CD4-positive, alpha-beta T cell treated with Interferon gamma for 1 hour (primary cell): ENCODE results near the gene ACTN3.

Experiments used
- DNase-seq: peaks from one replicate; pipeline ENCODE4 v3.0.0-alpha.2; 2020

Gene ACTN3

GRCh38 chr11:66545701-66546367 lies 869 bp upstream of the ACTN3 start, which contains the start of gene ZDHHC24:
Gene ZDHHC24 (minus strand): TSS chr11:66546048. CDS start chr11:66546003, 45 bp downstream.
- DNase-seq = peak; percentile 89

- DNase-seq = no peak
Observed at GRCh38 chr11:66546966-66547661, 411 bp downstream of the ACTN3 start.

DNA sequence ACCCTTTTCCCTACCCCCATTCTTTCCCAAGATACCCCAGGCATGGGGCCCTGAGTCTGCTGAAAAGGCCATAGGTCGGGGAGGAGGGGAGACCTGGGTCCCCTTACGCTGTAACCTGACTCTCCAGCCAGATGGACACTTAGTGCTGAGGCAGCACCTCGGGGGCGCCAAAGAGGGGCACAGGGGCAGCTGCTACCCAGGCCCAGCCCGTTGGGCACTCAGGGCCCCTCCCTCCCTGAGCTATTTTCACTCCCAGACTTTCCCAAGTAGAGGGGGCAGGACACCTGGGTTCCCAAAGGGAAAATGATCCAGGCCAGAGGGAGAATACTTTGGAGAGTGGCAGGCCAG lies 933 bp downstream of the ACTN3 start:
- DNase-seq = no peak

- no peak for DNase-seq
Observed at GRCh38 chr11:66548041-66548440, 1.3 kb downstream of the ACTN3 start.

GRCh38 chr11:66548774-66549630 lies 2.3 kb downstream of the ACTN3 start:
- no peak for DNase-seq

DNA sequence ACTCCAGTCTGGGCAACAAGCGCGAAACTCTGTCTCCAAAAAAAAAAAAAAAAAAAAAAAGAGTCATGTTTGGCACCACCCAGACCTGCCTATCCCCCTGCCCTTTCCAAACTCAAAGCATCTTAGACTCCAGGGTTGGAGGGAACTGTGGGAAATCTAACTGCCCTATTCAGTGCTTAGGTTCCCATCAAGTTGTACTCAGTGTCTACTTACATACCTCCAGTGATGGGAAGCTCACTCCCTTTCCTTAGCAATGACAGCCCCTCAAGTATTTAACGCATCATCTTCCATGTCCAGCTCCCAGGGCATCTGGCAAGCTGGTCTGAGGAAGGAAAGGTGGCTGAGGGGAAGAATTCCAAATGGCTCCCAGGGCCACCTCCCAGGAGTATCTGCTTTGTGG lies 3.0 kb downstream of the ACTN3 start:
- no peak for DNase-seq

DNA sequence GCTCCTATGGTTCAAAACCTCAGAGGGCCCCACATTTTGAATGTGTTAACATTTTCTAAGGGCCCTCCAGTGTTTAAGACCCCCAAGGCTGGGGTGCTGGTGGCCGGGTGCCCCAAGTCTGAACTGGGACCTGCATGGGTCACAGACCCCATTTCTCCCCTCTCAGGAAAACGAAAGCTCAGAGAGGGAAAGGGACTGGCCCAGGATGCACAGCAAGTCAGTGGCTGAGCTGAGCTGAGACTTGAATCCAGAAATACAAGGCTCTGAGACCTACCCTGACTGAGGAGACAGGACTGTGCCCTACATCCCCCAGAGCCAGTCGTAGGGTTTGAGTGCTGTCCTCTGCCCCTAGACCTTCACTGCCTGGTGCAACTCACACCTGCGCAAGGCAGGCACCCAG lies 4.2 kb downstream of the ACTN3 start:
- DNase-seq = no peak

DNA sequence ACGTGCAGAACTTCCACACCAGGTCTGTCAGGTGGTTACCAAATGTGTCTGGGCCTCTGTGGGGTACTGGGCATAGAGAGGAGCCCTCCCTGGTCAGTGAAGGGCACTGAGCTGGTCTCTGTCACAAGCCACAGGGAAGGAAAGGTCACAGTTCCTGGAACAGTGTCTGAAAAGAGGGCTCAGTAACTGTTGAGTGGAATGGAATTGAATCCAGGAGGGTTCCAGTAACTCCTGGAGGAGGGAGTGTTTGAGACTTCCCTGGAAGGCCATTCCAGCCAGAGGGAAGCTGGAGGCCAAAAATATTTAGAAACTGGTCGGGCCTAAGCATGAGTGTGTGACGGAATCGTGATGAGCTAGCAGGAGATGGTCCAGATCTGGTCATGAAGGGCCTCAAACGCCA lies 7.9 kb downstream of the ACTN3 start:
- DNase-seq = no peak

DNA sequence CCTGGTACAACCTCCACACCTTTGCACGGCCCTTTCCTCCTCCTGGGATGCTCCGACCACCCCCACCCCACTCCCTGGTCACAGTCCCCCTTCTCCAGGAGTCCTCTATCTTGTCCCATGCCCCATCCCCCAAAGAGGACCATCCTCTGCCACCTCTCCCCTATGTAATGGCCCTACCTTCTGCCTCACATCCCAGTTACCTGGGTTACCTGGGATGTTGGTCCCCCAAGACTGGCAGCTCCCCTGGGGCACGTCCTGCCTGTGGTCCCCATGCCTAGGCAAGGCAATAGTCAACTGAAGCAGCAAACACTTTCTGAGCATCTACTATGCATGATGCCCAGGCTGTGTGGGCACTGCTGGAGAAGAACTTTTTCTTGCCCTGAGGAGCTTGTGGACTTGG lies 8.7 kb downstream of the ACTN3 start:
- DNase-seq = no peak

- DNase-seq = no peak
Observed at GRCh38 chr11:66556086-66556485, 9.4 kb downstream of the ACTN3 start.

DNA sequence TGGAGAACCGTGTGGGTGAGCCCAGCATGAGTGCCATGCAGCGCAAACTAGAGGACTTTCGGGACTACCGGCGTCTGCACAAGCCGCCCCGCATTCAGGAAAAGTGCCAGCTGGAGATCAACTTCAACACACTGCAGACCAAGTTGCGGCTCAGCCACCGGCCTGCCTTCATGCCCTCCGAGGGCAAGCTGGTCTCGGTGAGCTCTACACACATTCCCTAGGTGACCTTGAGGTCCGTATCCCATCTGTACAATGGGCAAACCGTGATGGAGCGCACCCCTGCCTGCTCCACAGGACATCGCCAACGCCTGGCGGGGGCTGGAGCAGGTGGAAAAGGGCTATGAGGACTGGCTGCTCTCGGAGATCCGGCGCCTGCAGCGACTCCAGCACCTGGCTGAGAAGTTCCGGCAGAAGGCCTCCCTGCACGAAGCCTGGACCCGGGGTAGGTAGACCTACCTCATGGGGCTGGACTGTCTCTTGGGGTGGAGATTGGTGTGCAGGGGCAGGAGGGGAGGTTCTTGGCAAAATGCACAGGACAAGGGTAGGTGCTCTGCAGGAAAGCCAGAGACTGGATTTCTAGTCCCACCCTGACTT lies 11.1 kb downstream of the ACTN3 start:
- DNase-seq = no peak

GRCh38 chr11:66559142-66559865 lies 12.6 kb downstream of the ACTN3 start:
- peak; percentile 38 for DNase-seq

GRCh38 chr11:66559866-66560676 lies 13.4 kb downstream of the ACTN3 start:
- no peak for DNase-seq

DNA sequence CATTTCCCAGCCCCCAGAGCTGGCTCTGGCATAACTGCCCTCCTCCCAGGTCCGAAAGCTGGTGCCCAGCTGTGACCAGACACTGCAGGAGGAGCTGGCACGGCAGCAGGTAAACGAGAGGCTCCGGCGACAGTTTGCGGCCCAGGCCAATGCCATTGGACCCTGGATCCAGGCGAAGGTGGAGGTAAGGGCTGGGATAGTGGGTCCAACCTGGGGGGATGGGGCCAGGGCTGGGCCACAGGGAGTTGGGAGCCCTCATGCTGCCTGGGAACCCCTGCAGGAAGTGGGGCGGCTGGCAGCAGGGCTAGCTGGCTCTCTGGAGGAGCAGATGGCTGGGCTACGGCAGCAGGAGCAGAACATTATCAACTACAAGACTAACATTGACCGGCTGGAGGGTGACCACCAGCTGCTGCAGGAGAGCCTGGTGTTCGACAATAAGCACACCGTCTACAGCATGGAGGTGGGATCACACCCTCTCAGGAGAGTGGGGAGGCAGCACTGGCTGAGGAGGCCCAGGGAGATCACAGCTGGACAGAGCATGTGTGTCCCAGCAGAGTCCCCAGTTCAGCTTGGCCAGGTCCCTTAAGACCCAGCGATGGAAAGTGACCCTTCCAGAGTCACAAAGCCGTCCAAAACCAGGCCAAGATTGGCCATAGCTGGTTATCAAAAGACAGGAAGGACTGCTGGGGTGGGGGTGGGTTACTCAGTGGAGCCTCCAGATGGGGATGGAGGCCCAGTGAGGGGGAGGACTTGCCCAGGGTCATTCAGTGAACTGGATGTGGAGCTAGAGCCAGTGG lies 14.7 kb downstream of the ACTN3 start:
- DNase-seq = no peak

DNA sequence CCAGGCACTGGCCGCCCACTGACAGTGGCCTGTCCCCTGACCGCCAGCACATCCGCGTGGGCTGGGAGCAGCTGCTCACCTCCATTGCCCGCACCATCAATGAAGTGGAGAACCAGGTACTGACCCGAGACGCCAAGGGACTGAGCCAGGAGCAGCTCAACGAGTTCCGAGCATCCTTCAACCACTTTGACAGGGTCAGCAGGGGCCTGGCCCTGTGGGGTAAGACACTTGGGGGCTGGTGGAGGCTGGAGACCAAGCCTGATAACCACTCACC lies 15.2 kb downstream of the ACTN3 start:
- no peak for DNase-seq

GRCh38 chr11:66562275-66562674 lies 15.6 kb downstream of the ACTN3 start:
- DNase-seq = no peak

DNA sequence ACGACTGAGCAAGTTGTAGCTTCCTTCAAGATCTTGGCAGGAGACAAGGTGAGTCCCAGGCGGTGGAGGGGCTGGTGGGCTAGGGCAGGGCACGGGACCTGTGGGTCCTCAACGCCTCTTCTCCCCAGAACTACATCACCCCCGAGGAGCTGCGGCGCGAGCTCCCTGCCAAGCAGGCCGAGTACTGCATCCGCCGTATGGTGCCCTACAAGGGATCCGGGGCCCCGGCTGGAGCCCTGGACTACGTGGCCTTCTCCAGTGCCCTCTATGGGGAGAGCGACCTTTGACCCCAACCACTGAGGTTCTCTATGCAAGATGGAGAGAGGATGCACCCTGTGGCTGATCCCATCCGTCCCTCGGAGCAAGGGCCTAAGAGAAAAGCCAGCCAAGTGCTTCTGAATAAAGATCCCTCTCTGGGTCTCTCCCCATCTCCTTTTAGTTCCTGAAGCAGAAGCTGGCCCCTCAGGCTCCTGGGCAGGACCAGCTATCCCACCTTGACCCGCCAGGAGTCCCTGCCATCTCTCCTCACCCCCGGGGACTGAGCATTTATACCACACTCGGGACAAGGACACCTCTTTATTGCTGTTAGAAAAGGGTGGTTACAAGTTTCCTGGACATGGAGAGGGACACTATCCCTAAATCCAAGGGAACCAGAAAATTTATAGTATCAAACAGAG lies 16.3 kb downstream of the ACTN3 start:
- no peak for DNase-seq

DNA sequence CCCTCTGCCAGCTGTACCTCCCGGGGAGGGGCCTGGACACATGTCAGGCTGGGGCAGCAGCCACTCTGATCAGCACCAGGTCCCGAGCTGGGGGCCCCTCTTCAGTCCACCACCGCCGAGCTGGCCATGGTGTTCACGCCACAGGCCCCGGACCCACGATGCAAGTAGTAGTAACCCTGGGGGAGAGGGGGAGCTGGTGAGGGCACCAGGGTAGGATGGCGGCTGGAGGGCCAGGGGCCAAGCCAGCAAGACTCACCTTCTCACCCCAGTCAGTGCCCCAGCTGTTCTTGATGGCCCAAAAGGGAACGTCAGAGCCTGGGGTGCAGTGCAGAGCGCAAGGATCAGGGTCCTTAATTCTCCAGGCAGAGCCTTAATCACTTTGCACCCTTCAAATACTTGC lies 17.1 kb downstream of the ACTN3 start:
- no peak for DNase-seq

- DNase-seq = no peak
Observed at GRCh38 chr11:66564538-66564937, 17.8 kb downstream of the ACTN3 start.

DNA sequence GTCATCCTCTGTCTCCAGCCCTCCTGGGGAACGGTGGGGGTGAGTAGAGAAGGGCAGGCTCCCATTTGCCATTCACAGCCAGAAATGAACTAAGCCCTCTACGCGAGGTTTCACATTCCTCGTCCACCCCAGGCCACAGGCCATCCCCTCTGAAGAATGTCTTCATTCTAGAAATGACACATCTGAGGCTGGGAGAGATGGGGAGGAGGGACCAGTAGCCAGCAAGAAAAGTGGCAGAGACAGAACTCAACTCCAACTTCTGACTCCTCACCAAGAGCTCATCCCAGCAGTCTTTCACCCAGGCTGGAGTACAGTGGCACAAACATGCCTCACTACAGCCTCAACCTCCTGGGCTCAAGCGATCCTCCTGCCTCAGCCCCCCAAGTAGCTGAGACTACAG lies 18.3 kb downstream of the ACTN3 start:
- DNase-seq = no peak

GRCh38 chr11:66566221-66566620 lies 19.5 kb downstream of the ACTN3 start:
- no peak for DNase-seq
